Measurements from ENCODE around the gene PRICKLE2.

Gene PRICKLE2

DNA sequence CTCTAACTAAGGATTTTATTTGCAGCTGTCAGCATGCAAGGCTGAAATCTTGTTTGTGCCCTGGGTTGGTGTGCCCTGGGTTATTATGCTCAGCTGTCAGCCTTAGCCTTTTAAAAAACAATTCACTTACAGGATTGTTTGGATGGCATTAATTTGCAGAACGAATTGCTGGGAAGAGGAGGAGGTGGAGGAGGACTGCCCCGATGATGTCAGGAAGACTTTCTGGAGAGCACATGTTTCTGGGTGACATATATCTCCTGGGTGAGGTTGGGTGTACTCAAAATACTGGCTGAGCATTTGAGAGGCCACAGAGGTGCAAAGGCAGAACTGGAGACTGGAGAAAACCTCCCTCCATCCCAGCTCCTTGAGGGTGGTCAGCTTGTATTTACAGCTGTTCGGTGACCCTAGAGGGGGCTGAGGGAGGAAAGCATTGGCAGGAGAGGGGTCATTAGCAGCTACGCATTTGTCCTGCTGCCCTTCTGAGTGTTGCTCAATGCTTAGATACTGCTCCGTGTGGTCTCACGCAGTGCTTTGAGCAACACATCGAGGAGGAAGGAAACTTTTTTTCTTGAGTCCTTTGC lies 142.2 kb downstream of the PRICKLE2 start:
- H3K4me3 ChIP-seq (ENCODE audit: insufficient read depth, low read depth, low read length, poor library complexity, severe bottlenecking) = no peak overlapping the region
- H3K9me3 ChIP-seq (ENCODE audit: control insufficient read depth, low read length) = no peaks in the 10 kb centered on the region
- H3K4me1 ChIP-seq (ENCODE audit: control insufficient read depth, insufficient read depth, low read length, poor library complexity, severe bottlenecking) = no peaks in the 10 kb centered on the region
- DNase-seq = no peak
- H3K27ac ChIP-seq (ENCODE audit: insufficient read depth, low read length, poor library complexity, severe bottlenecking) = no peak overlapping the region
- H3K27me3 ChIP-seq (replicated peaks; ENCODE audit: control insufficient read depth, insufficient read depth, low read length, poor library complexity, severe bottlenecking) = no peaks in the 10 kb centered on the region
- no peaks in the 10 kb centered on the region for H3K36me3 ChIP-seq (ENCODE audit: control insufficient read depth, insufficient read depth, low read length)

DNA sequence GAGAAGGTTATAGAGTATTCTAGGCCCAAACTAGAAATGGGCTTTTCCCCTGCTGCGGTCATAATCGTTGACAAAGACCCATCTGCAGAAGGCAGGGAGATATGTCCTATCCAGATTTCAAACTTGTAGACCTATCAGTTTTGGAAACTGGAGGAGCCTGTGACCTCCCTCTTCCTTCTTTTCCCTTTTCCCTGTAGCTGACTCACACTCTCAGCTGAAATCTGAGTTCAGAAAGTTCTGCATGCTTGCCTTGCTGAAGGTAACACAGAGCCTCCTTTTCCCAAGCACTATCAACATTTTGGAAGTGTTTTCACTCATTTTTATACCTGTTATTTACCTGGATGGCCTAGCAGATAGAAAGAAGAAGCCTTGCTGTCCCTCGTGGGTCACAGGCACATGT lies 142.9 kb downstream of the PRICKLE2 start:
- H3K27ac ChIP-seq (ENCODE audit: insufficient read depth, low read length, poor library complexity, severe bottlenecking) = no peak overlapping the region
- H3K4me1 ChIP-seq (ENCODE audit: control insufficient read depth, insufficient read depth, low read length, poor library complexity, severe bottlenecking) = no peaks in the 10 kb centered on the region
- no peak overlapping the region for H3K4me3 ChIP-seq (ENCODE audit: insufficient read depth, low read depth, low read length, poor library complexity, severe bottlenecking)
- no peak for DNase-seq
- no peaks in the 10 kb centered on the region for H3K36me3 ChIP-seq (ENCODE audit: control insufficient read depth, insufficient read depth, low read length)
- no peaks in the 10 kb centered on the region for H3K9me3 ChIP-seq (ENCODE audit: control insufficient read depth, low read length)
- no peaks in the 10 kb centered on the region for H3K27me3 ChIP-seq (replicated peaks; ENCODE audit: control insufficient read depth, insufficient read depth, low read length, poor library complexity, severe bottlenecking)

DNA sequence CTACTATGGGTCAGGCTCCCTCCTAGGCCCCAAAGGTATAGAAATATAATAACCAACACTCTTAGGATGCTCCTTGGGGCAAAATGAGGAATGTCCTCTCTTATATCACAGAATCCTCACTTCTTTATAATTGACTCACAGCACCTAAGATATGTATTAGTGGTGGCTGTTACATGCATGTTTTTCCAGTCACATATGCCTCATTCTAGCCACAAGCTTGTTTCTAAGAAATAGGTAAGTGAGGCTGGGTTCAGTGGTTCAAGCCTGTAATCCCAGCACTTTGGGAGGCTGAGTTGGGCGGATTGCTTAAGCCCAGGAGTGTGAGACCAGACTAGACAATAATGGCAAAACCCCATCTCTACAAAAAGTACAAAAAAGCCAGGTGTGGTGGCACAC lies 144.0 kb downstream of the PRICKLE2 start:
- Histone ChIP-seq H3K4me1 (ENCODE audit: control insufficient read depth, insufficient read depth, low read length, poor library complexity, severe bottlenecking) (no peaks in the 10 kb centered on the region), H3K27me3 (replicated peaks; ENCODE audit: control insufficient read depth, insufficient read depth, low read length, poor library complexity, severe bottlenecking) (no peaks in the 10 kb centered on the region), H3K27ac (ENCODE audit: insufficient read depth, low read length, poor library complexity, severe bottlenecking) (no peak overlapping the region), H3K36me3 (ENCODE audit: control insufficient read depth, insufficient read depth, low read length) (no peaks in the 10 kb centered on the region), H3K9me3 (ENCODE audit: control insufficient read depth, low read length) (no peaks in the 10 kb centered on the region), H3K4me3 (ENCODE audit: insufficient read depth, low read depth, low read length, poor library complexity, severe bottlenecking) (no peak overlapping the region)
- DNase-seq = no peak

DNA sequence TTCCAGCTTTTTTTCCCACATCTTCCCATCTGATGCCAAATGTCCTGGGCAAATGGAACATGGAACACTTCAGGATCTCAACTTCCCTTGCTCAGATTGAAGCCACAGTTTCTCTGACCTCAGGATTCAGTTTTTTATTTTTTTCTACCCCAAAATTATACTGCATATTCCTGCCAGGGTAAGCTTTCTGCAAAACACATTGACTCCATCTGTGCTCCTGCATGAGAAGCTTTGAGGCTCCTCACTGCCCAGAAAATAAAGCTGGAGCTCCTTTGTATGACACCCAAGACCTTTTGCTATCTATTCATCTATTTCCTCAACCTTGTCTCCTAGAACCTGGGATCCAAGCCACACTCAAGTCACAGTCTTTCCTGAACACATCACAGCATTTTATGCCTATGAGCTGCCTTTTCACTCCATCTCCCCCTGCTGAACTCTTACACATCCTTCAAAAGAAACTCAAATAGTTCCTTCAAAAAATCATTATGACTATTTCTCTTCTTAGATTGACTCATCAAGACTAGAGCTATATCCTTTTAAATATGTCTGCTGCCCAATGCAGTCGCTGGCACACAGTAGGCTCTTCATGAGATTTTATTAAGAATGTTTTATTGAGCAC lies 144.5 kb downstream of the PRICKLE2 start:
- H3K27ac ChIP-seq (ENCODE audit: insufficient read depth, low read length, poor library complexity, severe bottlenecking) = no peak overlapping the region
- no peaks in the 10 kb centered on the region for H3K4me1 ChIP-seq (ENCODE audit: control insufficient read depth, insufficient read depth, low read length, poor library complexity, severe bottlenecking)
- H3K4me3 ChIP-seq (ENCODE audit: insufficient read depth, low read depth, low read length, poor library complexity, severe bottlenecking) = no peak overlapping the region
- no peak for DNase-seq
- H3K36me3 ChIP-seq (ENCODE audit: control insufficient read depth, insufficient read depth, low read length) = no peaks in the 10 kb centered on the region
- no peaks in the 10 kb centered on the region for H3K27me3 ChIP-seq (replicated peaks; ENCODE audit: control insufficient read depth, insufficient read depth, low read length, poor library complexity, severe bottlenecking)
- no peaks in the 10 kb centered on the region for H3K9me3 ChIP-seq (ENCODE audit: control insufficient read depth, low read length)

DNA sequence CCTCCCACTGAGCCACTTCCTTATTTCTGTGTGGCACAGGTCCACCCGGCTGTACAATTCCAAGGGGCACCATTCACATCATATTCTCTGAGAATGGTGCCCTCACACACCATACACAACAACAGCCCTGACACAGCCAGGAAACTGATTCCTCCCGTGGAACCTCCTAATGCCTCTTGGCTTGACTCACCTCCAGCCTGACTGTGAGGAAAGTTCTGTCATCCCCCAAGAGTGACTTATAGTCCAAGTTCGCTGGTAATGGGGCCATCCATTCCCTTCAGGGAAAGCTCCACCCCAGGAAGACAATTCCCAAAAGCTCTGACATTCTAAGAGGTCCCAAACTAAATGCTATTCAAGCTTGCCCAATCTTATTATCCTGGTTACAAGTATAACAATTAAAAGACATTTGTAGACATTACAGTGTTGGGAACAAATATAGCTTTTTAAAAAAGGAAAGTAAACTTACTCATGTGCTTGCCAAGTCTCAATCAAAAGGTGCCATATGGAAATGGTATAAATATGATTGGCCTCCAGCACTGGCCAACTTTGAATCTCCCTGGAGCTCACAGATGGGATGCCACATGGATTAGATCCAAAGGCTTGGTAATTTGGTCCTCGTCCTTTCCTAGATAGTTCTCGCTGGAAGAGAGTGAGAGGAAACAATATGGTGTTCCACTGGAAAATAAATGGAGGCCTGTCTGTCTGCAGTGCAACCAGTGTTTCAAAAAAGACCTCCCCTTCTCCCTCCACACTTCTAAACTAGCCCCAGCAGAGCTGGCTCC lies 145.7 kb downstream of the PRICKLE2 start:
- Histone ChIP-seq H3K27me3 (replicated peaks; ENCODE audit: control insufficient read depth, insufficient read depth, low read length, poor library complexity, severe bottlenecking) (no peaks in the 10 kb centered on the region), H3K4me1 (ENCODE audit: control insufficient read depth, insufficient read depth, low read length, poor library complexity, severe bottlenecking) (no peaks in the 10 kb centered on the region), H3K4me3 (ENCODE audit: insufficient read depth, low read depth, low read length, poor library complexity, severe bottlenecking) (no peak overlapping the region), H3K36me3 (ENCODE audit: control insufficient read depth, insufficient read depth, low read length) (no peaks in the 10 kb centered on the region), H3K27ac (ENCODE audit: insufficient read depth, low read length, poor library complexity, severe bottlenecking) (no peak overlapping the region), H3K9me3 (ENCODE audit: control insufficient read depth, low read length) (no peaks in the 10 kb centered on the region)
- no peak for DNase-seq

DNA sequence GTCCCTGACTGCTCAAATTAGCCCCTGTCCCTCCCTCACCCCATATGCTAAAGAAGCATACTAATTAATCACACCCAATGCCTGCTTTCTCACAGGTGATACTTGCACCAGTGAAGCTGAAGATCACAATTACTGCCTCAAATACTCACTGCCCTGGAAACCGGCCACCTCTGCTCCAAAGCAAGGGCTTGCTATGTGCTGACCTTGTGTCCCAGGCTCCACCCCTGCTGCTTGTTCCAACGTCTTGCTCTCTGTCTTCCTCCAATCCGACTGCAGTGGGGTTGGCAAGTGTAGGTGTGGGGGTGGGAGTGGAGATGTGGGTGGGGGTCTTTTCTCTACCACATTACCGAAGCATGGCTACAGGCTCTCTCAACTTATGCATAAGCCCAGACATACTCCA lies 146.3 kb downstream of the PRICKLE2 start:
- no peaks in the 10 kb centered on the region for H3K4me1 ChIP-seq (ENCODE audit: control insufficient read depth, insufficient read depth, low read length, poor library complexity, severe bottlenecking)
- no peak overlapping the region for H3K4me3 ChIP-seq (ENCODE audit: insufficient read depth, low read depth, low read length, poor library complexity, severe bottlenecking)
- no peaks in the 10 kb centered on the region for H3K36me3 ChIP-seq (ENCODE audit: control insufficient read depth, insufficient read depth, low read length)
- H3K27ac ChIP-seq (ENCODE audit: insufficient read depth, low read length, poor library complexity, severe bottlenecking) = no peak overlapping the region
- no peaks in the 10 kb centered on the region for H3K27me3 ChIP-seq (replicated peaks; ENCODE audit: control insufficient read depth, insufficient read depth, low read length, poor library complexity, severe bottlenecking)
- no peaks in the 10 kb centered on the region for H3K9me3 ChIP-seq (ENCODE audit: control insufficient read depth, low read length)
- no peak for DNase-seq

DNA sequence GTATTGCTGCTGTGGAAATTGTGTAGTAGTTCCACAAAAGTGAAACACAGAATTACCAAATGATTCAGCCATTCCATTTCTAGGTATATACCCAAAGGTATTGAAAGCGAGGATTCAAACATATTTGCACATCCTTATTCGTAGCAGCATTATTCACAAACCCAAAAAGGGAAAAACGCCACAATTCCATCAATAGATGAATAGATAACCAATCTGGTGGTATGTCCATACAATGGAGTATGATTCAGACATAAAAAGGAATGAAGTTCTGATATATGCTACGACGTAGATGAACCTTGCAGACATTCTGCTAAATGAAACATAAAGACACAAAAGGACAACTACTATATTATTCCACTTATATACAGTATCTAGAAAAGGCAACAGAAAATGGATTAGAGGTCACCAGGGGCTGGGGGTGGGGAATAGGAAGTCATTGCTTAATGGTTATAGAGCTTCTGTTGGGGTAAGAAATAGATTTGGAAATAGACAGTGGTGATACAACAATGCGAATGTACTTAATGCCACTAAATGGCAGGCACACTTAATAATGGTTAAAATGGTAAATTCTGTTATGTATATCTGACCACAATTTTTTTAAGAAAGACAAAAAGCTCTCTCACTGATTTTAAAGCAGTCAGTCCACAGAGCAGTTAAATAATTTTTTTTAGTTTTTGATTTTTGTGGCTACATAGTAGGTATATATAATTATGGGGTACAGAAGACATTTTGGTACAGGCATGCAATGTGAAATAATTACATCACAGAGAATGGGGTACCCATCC lies 150.2 kb downstream of the PRICKLE2 start:
- H3K27me3 ChIP-seq (replicated peaks; ENCODE audit: control insufficient read depth, insufficient read depth, low read length, poor library complexity, severe bottlenecking) = no peaks in the 10 kb centered on the region
- H3K36me3 ChIP-seq (ENCODE audit: control insufficient read depth, insufficient read depth, low read length) = no peaks in the 10 kb centered on the region
- no peak overlapping the region for H3K27ac ChIP-seq (ENCODE audit: insufficient read depth, low read length, poor library complexity, severe bottlenecking)
- H3K4me1 ChIP-seq (ENCODE audit: control insufficient read depth, insufficient read depth, low read length, poor library complexity, severe bottlenecking) = no peaks in the 10 kb centered on the region
- no peaks in the 10 kb centered on the region for H3K9me3 ChIP-seq (ENCODE audit: control insufficient read depth, low read length)
- DNase-seq = no peak
- no peak overlapping the region for H3K4me3 ChIP-seq (ENCODE audit: insufficient read depth, low read depth, low read length, poor library complexity, severe bottlenecking)

DNA sequence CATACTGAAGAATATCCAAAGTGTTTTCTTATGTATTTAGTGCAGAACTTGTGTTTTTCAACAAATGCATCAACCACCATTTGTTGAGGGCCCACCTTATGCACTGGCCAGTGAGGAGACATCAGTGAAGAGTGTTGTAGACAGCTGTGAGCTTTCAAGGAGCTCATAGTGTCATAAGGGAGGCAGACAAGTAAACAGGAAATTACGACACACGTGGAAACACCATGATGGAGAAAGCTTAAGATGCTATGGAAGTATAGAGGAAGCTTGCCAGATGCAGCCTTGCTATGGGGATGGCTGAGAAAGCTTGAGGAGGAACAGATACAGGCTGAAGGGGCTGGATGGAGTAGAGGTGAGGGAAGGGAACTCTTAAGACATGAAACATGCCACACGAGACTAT lies 151.2 kb downstream of the PRICKLE2 start:
- Histone ChIP-seq H3K27me3 (replicated peaks; ENCODE audit: control insufficient read depth, insufficient read depth, low read length, poor library complexity, severe bottlenecking) (no peaks in the 10 kb centered on the region), H3K4me1 (ENCODE audit: control insufficient read depth, insufficient read depth, low read length, poor library complexity, severe bottlenecking) (no peaks in the 10 kb centered on the region), H3K9me3 (ENCODE audit: control insufficient read depth, low read length) (no peaks in the 10 kb centered on the region), H3K4me3 (ENCODE audit: insufficient read depth, low read depth, low read length, poor library complexity, severe bottlenecking) (no peak overlapping the region), H3K36me3 (ENCODE audit: control insufficient read depth, insufficient read depth, low read length) (no peaks in the 10 kb centered on the region), H3K27ac (ENCODE audit: insufficient read depth, low read length, poor library complexity, severe bottlenecking) (no peak overlapping the region)
- DNase-seq = no peak

DNA sequence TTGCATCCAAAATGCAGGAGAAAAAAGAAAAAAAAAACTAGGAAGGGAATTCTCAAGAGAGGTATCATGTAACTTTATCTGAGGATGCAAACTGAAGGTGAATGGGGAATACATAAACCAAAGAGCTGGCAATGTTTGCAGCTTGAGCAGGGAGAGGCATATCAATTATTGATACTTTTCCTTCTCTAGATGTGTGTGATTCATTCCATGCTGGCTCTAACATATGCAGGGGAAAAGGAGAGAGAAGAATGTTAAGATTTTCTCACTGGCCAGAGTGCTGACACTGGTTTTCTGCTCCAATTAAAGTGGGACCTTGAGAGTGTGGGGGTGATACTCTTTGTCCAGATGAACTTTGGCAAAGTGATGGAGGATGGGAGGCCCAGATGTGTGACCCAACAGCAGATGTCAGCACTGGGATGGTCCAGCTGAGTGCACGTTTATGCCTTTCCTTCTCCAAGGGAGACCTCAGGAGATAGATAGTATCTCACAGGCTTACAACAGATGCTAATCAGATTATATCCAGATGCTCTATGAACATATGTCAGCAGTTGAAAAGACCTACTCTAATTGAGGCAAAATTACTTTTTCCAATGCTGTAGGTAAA lies 152.0 kb downstream of the PRICKLE2 start:
- H3K4me1 ChIP-seq (ENCODE audit: control insufficient read depth, insufficient read depth, low read length, poor library complexity, severe bottlenecking) = no peaks in the 10 kb centered on the region
- no peaks in the 10 kb centered on the region for H3K36me3 ChIP-seq (ENCODE audit: control insufficient read depth, insufficient read depth, low read length)
- no peaks in the 10 kb centered on the region for H3K27me3 ChIP-seq (replicated peaks; ENCODE audit: control insufficient read depth, insufficient read depth, low read length, poor library complexity, severe bottlenecking)
- H3K27ac ChIP-seq (ENCODE audit: insufficient read depth, low read length, poor library complexity, severe bottlenecking) = no peak overlapping the region
- no peaks in the 10 kb centered on the region for H3K9me3 ChIP-seq (ENCODE audit: control insufficient read depth, low read length)
- no peak overlapping the region for H3K4me3 ChIP-seq (ENCODE audit: insufficient read depth, low read depth, low read length, poor library complexity, severe bottlenecking)
- no peak for DNase-seq
